Measurements from ENCODE around the gene OPN5. TPM values are rescaled to one million over a fixed set of nuclear protein-coding genes. Genes with fewer than 3 reads are reported as not detected.

Gene OPN5
- total RNA-seq, 1 experiment from 2014 or later: 0.06 TPM

- DNase-seq (ENCODE audit: low read depth): no peak
These were observed 77.3 kb downstream of the OPN5 start for GRCh38 chr6:47859175-47859574.

GRCh38 chr6:47862731-47863130 is 80.9 kb downstream of the OPN5 start:
- DNase-seq (ENCODE audit: low read depth): no peak

GRCh38 chr6:47865206-47865605 is 83.4 kb downstream of the OPN5 start:
- no peak for DNase-seq (ENCODE audit: low read depth)

- no peak for DNase-seq (ENCODE audit: low read depth)
These were observed 93.8 kb downstream of the OPN5 start for GRCh38 chr6:47875593-47875992.

Other genes starting within 250 kb of the OPN5 start
- gene ADGRF4, start 83.5 kb upstream of the OPN5 start, total RNA-seq (2014; rRNA removed; shearing (Covaris generic)): 2.7 TPM in 2 replicates